Smooth muscle cell (in vitro differentiated cells): ENCODE results near the gene FKRP. TPM values are rescaled to one million over a fixed set of nuclear protein-coding genes. Genes with fewer than 3 reads are reported as not detected.

ENCODE experiments used
- DNase-seq: peaks from one replicate; lab custom pipeline; 2025; ENCODE audit not compliant: unreplicated experiment; lab: John Stamatoyannopoulos, UW
- H2AFZ ChIP-seq: fragments of 200-600 bp; sonication (generic); 2 replicates; pipeline ENCODE4 v1.6.0; 2016; ENCODE audit warnings: antibody characterized with exemption, low read depth, mild to moderate bottlenecking
- H3F3A ChIP-seq: fragments of 200-600 bp; sonication (generic); 2 replicates; pipeline ENCODE4 v1.6.0; 2017; ENCODE audit warnings: antibody characterized with exemption, low read depth
- H3K27ac ChIP-seq: fragments of 200-600 bp; sonication (generic); 2 replicates; pipeline ENCODE4 v1.5.1; 2016; ENCODE audit warnings: low read depth, mild to moderate bottlenecking
- H3K27me3 ChIP-seq: fragments of 200-600 bp; sonication (generic); 2 replicates; pipeline ENCODE4 v1.6.1; 2016; ENCODE audit warnings: low read depth, mild to moderate bottlenecking
- H3K36me3 ChIP-seq: fragments of 200-600 bp; sonication (generic); 2 replicates; pipeline ENCODE4 v1.5.1; 2016; ENCODE audit warnings: low read depth
- H3K4me1 ChIP-seq: fragments of 200-600 bp; sonication (generic); 2 replicates; pipeline ENCODE4 v1.5.1; 2016; ENCODE audit warnings: low read depth
- H3K4me2 ChIP-seq: fragments of 200-600 bp; sonication (generic); 2 replicates; pipeline ENCODE4 v1.6.0; 2016; ENCODE audit warnings: mild to moderate bottlenecking
- H3K4me3 ChIP-seq: fragments of 200-600 bp; sonication (generic); 2 replicates; pipeline ENCODE4 v1.5.1; 2016; ENCODE audit warnings: mild to moderate bottlenecking
- H3K79me2 ChIP-seq: fragments of 200-600 bp; sonication (generic); 2 replicates; pipeline ENCODE4 v1.6.0; 2016; ENCODE audit warnings: low read depth, mild to moderate bottlenecking
- H3K9ac ChIP-seq: fragments of 200-600 bp; sonication (generic); 2 replicates; pipeline ENCODE4 v1.6.0; 2016; ENCODE audit warnings: low read depth
- H3K9me3 ChIP-seq: fragments of 200-600 bp; sonication (generic); replicated peaks from 2 replicates; pipeline ENCODE4 v1.5.1; 2016; ENCODE audit warnings: low read depth
- H4K20me1 ChIP-seq: fragments of 200-600 bp; sonication (generic); 2 replicates; pipeline ENCODE4 v1.6.0; 2016; ENCODE audit warnings: low read depth
- WGBS: methylation state at CpG from one replicate; pipeline ENCODE4 v1.1.7; 2016; ENCODE audit warnings: low lambda C conversion rate; 5-methylcytosine and 5-hydroxymethylcytosine counted together
- polyA plus RNA-seq: library from polyadenylated mRNA; unstranded; fragments of >200 nt; fragmentation: Nextera tagmentation; extraction: Ambion mirVana; gene quantifications from 2 replicates; pipeline ENCODE4 v1.2.1, GENCODE V29; 2016
- total RNA-seq: library from RNA; depleted of rRNA; stranded (reverse); fragments of >200 nt; gene quantifications from 2 replicates; pipeline ENCODE4 v1.2.3, GENCODE V29; 2014
- TF ChIP-seq, protein P1 (sequence below): fragments of 200-600 bp; sonication (generic); IDR thresholded peaks from 2 replicates; pipeline ENCODE4 v1.5.1; 2017; ENCODE audit warnings: borderline replicate concordance, mild to moderate bottlenecking, antibody characterized with exemption; ENCODE audit not compliant: insufficient read depth, poor library complexity, severe bottlenecking

The FKRP gene
- total and polyA plus RNA-seq, 2 experiments from 2014 or later, result 18.9 to 35.2 TPM

DNA sequence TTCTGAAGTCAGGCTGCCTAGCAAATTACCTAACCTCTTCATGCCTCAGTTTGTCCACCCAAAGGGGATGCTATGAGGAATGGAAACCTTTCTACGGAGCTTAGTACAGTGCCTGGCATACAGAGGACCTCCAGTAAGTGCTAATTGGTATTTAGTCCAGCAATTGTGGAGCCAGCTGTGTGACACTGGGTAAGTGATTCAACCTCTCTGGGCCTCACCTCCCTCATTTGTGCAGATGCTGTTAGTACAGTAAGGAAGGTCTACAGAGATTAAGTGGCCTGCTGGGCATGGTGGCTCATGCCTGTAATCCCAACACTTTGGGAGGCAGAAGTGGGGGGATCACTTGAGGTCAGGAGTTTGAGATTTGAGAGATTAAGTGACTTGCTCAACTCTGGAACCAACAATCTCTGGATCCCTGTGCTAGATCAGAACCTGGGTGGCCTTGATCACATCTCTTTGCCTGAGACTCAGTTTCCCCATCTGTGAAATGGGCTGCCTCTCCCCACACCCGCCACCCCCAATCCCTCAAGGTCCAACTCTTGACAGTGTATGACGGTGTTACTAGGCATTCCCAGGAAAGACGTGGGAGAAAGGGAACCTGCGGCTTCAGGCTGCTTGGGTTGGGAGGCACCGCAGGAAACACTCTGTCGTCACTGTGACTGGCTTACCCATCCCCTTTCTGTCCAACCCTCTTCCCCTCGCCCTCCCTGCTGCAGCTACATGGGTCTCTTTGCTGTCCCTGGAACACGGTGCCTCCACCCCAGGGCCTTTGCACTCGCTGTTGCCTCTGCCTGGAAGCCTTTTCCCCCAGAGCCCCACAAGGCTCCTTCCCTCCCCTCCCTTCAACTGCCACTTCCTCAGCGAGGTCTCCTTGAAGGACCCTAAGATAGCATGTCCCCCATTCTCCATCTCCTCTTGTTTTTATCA, 47.2 kb upstream of the FKRP start:
- Histone ChIP-seq H3K36me3 (peaks cover 9% of the 10 kb centered on the region), H3K4me1 (no peaks in the 10 kb centered on the region), H3K9me3 (no peaks in the 10 kb centered on the region), H4K20me1 (peaks cover 16% of the 10 kb centered on the region), H3K9ac (no peak overlapping the region), H3K4me3 (no peak overlapping the region), H3K27ac (no peak overlapping the region), H2AFZ (no peak overlapping the region), H3K79me2 (no peaks in the 10 kb centered on the region), H3F3A (no peaks in the 10 kb centered on the region), H3K27me3 (no peaks in the 10 kb centered on the region), H3K4me2 (no peak overlapping the region)
- DNase-seq, result no peak
- TF ChIP-seq, protein P1, sequence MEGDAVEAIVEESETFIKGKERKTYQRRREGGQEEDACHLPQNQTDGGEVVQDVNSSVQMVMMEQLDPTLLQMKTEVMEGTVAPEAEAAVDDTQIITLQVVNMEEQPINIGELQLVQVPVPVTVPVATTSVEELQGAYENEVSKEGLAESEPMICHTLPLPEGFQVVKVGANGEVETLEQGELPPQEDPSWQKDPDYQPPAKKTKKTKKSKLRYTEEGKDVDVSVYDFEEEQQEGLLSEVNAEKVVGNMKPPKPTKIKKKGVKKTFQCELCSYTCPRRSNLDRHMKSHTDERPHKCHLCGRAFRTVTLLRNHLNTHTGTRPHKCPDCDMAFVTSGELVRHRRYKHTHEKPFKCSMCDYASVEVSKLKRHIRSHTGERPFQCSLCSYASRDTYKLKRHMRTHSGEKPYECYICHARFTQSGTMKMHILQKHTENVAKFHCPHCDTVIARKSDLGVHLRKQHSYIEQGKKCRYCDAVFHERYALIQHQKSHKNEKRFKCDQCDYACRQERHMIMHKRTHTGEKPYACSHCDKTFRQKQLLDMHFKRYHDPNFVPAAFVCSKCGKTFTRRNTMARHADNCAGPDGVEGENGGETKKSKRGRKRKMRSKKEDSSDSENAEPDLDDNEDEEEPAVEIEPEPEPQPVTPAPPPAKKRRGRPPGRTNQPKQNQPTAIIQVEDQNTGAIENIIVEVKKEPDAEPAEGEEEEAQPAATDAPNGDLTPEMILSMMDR, result no peak
- WGBS, result over 99% methylated on average over 10 of the region's 11 CpGs

DNA sequence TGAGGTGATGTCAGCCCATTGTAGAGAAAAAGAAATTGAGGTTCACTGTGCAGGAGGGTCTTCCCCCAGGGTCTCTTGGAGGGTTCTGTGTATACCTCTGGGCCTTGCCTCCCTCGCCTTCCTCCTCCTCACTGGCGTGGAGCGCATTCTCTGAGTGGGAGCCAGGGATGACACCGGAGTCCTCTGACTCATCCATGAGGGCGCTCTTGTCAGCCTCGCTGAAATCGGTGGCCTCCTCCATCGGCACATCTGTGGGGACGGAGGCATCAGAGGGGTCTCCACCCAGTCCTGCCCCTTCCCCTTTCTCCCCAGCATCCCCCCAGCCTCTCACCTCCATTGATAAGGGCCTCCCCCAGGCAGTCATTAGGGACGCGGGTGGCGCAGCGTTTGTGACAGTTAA, 45.2 kb upstream of the FKRP start:
- H3K36me3 ChIP-seq, result peaks cover 9% of the 10 kb centered on the region

DNA sequence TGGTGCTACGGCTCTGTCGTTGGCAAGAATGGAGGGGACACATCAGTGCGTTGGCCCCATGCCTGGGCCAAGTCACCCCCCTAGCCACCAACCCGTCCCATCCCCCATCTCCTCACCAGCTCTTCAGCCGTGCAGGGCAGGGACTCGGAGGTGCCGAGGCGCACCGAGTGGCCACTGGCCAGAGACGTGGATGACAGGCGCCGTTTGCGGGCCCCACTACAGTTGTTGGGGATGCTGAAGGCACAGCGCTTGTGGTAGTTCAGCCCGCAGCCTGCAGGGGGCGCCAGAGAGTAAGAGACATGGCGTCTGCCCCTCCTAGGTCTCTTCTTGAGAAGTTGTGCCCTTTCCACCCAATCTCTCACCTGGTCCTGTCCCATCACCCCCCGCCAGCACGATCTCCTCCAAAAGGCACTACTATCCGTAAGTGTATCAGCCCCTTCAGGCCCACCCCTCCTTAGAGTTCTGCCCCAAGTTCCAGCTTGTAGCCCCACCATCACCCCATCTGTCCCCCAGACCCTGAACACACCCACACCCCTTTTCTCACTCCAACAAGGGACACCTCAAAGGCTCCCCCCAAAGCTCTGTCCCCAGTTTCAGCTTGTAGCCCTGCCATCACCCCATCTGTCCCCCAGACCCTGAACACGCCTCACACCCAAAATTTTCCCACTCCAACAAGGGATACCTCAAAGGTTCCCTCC, 41.3 kb upstream of the FKRP start:
- H2AFZ ChIP-seq, result no peak overlapping the region
- no peak overlapping the region for H3K4me2 ChIP-seq
- H3K27me3 ChIP-seq, result no peaks in the 10 kb centered on the region
- peaks cover 4% of the 10 kb centered on the region for H3K36me3 ChIP-seq
- no peaks in the 10 kb centered on the region for H3K4me1 ChIP-seq
- H3K79me2 ChIP-seq, result no peaks in the 10 kb centered on the region
- peak; percentile 33 for DNase-seq
- no peak overlapping the region for H3K9ac ChIP-seq
- 52% methylated on average over 21 of the region's 21 CpGs for WGBS
- H3K9me3 ChIP-seq, result no peaks in the 10 kb centered on the region
- H3K4me3 ChIP-seq, result no peak overlapping the region
- TF ChIP-seq, protein P1, result peak; percentile 88
- H3K27ac ChIP-seq, result no peak overlapping the region
- H3F3A ChIP-seq, result no peaks in the 10 kb centered on the region
- H4K20me1 ChIP-seq, result peaks cover 5% of the 10 kb centered on the region

More for the DNA sequence above, 45.2 kb upstream of the FKRP start:
- Histone ChIP-seq H3K27me3 (no peaks in the 10 kb centered on the region), H3F3A (no peaks in the 10 kb centered on the region), H3K4me1 (no peaks in the 10 kb centered on the region), H2AFZ (no peak overlapping the region), H3K27ac (no peak overlapping the region), H3K79me2 (no peaks in the 10 kb centered on the region), H4K20me1 (peaks cover 21% of the 10 kb centered on the region), H3K9me3 (no peaks in the 10 kb centered on the region), H3K9ac (no peak overlapping the region), H3K4me2 (no peak overlapping the region), H3K4me3 (no peak overlapping the region)
- TF ChIP-seq, protein P1, result no peak
- DNase-seq, result no peak
- WGBS, result 90% methylated on average over 13 of the region's 13 CpGs
